ENCODE measurements around the gene PLEKHF1. TPM values are rescaled to one million over a fixed set of nuclear protein-coding genes. Genes with fewer than 3 reads are reported as not detected.

PLEKHF1 gene
- total and polyA plus RNA-seq, 2 of the 13 experiments (the other 11 are each of a cell fraction or from before 2014, with no cell fraction given): 2.9 to 3.8 TPM

DNA sequence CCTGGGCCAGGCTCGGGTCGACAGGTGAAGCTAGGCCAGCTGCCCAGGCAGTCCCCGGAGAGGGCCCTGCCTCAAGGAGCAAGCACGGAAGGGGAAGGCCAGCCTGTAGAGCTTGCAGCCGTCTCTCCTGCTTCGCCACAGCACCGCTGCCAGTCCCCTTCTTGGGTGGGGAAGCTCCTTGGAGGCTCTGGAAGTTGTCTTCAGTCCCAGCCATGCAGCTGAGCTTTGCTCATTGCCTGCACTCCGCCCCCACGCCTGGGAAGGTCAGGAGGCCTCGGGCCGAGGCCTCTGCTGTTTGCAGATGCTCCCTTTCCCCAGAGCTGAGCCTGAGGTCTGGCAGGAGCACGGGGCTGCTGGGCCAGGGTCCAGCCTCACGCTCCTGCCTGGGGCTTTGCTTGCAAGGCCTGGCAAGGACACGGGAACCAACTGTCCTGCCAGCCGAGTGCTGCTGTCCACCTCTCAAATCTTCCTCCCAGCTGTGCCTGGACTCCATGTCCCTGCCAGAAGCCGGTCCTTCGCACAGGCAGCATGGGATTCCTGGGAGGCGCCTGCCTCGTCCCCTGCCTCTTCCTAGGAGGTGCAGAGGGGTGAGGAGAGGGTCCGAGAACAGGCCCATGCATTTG, 13.3 kb downstream of the PLEKHF1 start (continued):
- TF ChIP-seq, protein P1, sequence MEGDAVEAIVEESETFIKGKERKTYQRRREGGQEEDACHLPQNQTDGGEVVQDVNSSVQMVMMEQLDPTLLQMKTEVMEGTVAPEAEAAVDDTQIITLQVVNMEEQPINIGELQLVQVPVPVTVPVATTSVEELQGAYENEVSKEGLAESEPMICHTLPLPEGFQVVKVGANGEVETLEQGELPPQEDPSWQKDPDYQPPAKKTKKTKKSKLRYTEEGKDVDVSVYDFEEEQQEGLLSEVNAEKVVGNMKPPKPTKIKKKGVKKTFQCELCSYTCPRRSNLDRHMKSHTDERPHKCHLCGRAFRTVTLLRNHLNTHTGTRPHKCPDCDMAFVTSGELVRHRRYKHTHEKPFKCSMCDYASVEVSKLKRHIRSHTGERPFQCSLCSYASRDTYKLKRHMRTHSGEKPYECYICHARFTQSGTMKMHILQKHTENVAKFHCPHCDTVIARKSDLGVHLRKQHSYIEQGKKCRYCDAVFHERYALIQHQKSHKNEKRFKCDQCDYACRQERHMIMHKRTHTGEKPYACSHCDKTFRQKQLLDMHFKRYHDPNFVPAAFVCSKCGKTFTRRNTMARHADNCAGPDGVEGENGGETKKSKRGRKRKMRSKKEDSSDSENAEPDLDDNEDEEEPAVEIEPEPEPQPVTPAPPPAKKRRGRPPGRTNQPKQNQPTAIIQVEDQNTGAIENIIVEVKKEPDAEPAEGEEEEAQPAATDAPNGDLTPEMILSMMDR (CRISPR knock-in tag; IDR thresholded peaks at IDR 0.05): peak; percentile 9; the same call in 1 of the 2 replicates
- TF ChIP-seq, protein P2, sequence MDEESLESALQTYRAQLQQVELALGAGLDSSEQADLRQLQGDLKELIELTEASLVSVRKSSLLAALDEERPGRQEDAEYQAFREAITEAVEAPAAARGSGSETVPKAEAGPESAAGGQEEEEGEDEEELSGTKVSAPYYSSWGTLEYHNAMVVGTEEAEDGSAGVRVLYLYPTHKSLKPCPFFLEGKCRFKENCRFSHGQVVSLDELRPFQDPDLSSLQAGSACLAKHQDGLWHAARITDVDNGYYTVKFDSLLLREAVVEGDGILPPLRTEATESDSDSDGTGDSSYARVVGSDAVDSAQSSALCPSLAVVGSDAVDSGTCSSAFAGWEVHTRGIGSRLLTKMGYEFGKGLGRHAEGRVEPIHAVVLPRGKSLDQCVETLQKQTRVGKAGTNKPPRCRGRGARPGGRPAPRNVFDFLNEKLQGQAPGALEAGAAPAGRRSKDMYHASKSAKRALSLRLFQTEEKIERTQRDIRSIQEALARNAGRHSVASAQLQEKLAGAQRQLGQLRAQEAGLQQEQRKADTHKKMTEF (CRISPR knock-in tag; IDR thresholded peaks at IDR 0.05): no peak
- TF ChIP-seq HDAC1 (CRISPR knock-in tag; IDR thresholded peaks at IDR 0.05) (no peak), ARNTL (CRISPR knock-in tag; IDR thresholded peaks at IDR 0.05) (no peak), HOXA9 (CRISPR knock-in tag; IDR thresholded peaks at IDR 0.05; ENCODE audit: borderline replicate concordance) (no peak), ZFP41 (CRISPR knock-in tag; IDR thresholded peaks at IDR 0.05; ENCODE audit: borderline replicate concordance) (no peak), ZNF121 (CRISPR knock-in tag; IDR thresholded peaks at IDR 0.05) (no peak), YY1 (IDR thresholded peaks at IDR 0.05; ENCODE audit: insufficient read depth, insufficient replicate concordance, low read depth, low read length) (no peak), NFATC3 (CRISPR knock-in tag; IDR thresholded peaks at IDR 0.05) (no peak), MTA3 (CRISPR knock-in tag; IDR thresholded peaks at IDR 0.05) (no peak), CCDC6 (CRISPR knock-in tag; IDR thresholded peaks at IDR 0.05) (no peak)
- TF ChIP-seq, protein P3, sequence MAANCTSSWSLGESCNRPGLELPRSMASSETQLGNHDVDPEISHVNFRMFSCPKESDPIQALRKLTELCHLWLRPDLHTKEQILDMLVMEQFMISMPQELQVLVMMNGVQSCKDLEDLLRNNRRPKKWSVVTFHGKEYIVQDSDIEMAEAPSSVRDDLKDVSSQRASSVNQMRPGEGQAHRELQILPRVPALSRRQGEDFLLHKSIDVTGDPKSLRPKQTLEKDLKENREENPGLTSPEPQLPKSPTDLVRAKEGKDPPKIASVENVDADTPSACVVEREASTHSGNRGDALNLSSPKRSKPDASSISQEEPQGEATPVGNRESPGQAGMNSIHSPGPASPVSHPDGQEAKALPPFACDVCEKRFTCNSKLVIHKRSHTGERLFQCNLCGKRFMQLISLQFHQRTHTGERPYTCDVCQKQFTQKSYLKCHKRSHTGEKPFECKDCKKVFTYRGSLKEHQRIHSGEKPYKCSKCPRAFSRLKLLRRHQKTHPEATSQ (CRISPR knock-in tag; IDR thresholded peaks at IDR 0.05; ENCODE audit: borderline replicate concordance): no peak
- TF ChIP-seq, protein P4, sequence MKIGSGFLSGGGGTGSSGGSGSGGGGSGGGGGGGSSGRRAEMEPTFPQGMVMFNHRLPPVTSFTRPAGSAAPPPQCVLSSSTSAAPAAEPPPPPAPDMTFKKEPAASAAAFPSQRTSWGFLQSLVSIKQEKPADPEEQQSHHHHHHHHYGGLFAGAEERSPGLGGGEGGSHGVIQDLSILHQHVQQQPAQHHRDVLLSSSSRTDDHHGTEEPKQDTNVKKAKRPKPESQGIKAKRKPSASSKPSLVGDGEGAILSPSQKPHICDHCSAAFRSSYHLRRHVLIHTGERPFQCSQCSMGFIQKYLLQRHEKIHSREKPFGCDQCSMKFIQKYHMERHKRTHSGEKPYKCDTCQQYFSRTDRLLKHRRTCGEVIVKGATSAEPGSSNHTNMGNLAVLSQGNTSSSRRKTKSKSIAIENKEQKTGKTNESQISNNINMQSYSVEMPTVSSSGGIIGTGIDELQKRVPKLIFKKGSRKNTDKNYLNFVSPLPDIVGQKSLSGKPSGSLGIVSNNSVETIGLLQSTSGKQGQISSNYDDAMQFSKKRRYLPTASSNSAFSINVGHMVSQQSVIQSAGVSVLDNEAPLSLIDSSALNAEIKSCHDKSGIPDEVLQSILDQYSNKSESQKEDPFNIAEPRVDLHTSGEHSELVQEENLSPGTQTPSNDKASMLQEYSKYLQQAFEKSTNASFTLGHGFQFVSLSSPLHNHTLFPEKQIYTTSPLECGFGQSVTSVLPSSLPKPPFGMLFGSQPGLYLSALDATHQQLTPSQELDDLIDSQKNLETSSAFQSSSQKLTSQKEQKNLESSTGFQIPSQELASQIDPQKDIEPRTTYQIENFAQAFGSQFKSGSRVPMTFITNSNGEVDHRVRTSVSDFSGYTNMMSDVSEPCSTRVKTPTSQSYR (CRISPR knock-in tag; IDR thresholded peaks at IDR 0.05; ENCODE audit: borderline replicate concordance): 0 out of 2 replicates have a peak, but pooled peaks have one; percentile 18
